Measurements from ENCODE around the gene NANOS1. TPM values are rescaled to one million over a fixed set of nuclear protein-coding genes. Genes with fewer than 3 reads are reported as not detected.

NANOS1 gene
- total and polyA plus RNA-seq, 9 of the 15 experiments (the other 6 are each of a cell fraction or from before 2014, with no cell fraction given) = 0.14 to 1.6 (median 0.83) TPM; not detected in 1

GRCh38 chr10:119070395-119071165 is 41.1 kb downstream of the NANOS1 start (continued):
- no peak for TF ChIP-seq CUX1 (CRISPR knock-in tag; IDR thresholded peaks at IDR 0.05)
- TF ChIP-seq RBFOX2 (IDR thresholded peaks at IDR 0.05; ENCODE audit: low read depth, low read length) = no peak
- no peak for TF ChIP-seq TSC22D4 (tag; IDR thresholded peaks at IDR 0.05)
- no peak for TF ChIP-seq HINFP (tag; conservative IDR thresholded peaks at IDR 0.05; ENCODE audit: low read depth)
- TF ChIP-seq, protein P1, sequence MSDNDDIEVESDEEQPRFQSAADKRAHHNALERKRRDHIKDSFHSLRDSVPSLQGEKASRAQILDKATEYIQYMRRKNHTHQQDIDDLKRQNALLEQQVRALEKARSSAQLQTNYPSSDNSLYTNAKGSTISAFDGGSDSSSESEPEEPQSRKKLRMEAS (CRISPR knock-in tag; IDR thresholded peaks at IDR 0.05) = no peak
- no peak for TF ChIP-seq ZNF384 (IDR thresholded peaks at IDR 0.05; ENCODE audit: low read depth, low read length)
- TF ChIP-seq, protein P2, sequence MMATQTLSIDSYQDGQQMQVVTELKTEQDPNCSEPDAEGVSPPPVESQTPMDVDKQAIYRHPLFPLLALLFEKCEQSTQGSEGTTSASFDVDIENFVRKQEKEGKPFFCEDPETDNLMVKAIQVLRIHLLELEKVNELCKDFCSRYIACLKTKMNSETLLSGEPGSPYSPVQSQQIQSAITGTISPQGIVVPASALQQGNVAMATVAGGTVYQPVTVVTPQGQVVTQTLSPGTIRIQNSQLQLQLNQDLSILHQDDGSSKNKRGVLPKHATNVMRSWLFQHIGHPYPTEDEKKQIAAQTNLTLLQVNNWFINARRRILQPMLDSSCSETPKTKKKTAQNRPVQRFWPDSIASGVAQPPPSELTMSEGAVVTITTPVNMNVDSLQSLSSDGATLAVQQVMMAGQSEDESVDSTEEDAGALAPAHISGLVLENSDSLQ (IDR thresholded peaks at IDR 0.05) = no peak
